Gastrocnemius medialis (tissue), 4 donors: Measurements from ENCODE around the gene KANSL1.

Experiments
- POLR2A ChIP-seq, 2 donors: fragments of 450-650 bp; IDR thresholded peaks; one replicate each; pipeline ENCODE4 v1.6.1; 2017; ENCODE audit warnings: antibody characterized with exemption in 2 of 2, mild to moderate bottlenecking in 2 of 2, moderate library complexity in 2 of 2
- TF ChIP-seq, protein P1 (sequence below), 5 experiments: fragments of 450-650 bp in 3 of 5; fragments of 200-600 bp in 2 of 5; sonication (generic) in 2 of 5; IDR thresholded peaks in 4 of 5; conservative IDR thresholded peaks in 1 of 5; 1 replicate in 4 of 5; 2 replicates in 1 of 5; pipeline ENCODE4 v1.5.1; 2016 to 2019; ENCODE audit warnings: antibody characterized with exemption in 5 of 5, mild to moderate bottlenecking in 3 of 5, moderate library complexity in 3 of 5

DNA sequence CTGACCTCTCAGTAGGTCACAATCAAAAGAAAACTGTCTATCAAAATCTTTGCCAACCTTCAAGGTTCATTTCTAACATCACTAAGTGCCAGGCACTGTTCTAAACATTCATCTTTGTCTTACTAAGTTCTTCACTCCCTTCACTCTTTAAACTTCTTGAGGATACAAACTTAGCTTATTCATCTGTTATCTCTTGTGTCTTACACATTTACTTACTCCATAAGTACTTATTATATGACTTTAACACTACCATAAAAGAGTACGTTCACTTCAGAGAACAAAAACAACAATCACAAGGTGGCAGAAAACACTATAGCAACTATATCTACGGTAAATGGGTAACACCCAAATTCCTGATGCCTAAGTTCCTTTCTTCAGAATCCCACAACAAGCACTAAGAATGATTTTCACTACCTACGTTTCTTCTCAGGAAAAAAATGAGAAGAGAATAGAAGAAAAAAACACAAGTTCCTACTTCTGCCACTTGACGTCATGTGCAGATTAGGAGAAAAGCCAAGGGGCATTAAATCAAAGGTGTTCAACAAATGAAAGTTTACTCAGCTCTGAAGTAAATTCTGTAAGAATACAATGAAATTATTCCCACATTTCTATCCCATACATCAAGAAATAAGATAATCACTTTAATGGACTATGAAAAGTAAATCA, 29.2 kb downstream of the KANSL1 start:
- TF ChIP-seq, protein P1, sequence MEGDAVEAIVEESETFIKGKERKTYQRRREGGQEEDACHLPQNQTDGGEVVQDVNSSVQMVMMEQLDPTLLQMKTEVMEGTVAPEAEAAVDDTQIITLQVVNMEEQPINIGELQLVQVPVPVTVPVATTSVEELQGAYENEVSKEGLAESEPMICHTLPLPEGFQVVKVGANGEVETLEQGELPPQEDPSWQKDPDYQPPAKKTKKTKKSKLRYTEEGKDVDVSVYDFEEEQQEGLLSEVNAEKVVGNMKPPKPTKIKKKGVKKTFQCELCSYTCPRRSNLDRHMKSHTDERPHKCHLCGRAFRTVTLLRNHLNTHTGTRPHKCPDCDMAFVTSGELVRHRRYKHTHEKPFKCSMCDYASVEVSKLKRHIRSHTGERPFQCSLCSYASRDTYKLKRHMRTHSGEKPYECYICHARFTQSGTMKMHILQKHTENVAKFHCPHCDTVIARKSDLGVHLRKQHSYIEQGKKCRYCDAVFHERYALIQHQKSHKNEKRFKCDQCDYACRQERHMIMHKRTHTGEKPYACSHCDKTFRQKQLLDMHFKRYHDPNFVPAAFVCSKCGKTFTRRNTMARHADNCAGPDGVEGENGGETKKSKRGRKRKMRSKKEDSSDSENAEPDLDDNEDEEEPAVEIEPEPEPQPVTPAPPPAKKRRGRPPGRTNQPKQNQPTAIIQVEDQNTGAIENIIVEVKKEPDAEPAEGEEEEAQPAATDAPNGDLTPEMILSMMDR (IDR thresholded peaks at IDR 0.05 in 4 of 5, conservative IDR thresholded peaks at IDR 0.05 in 1 of 5) = no peak
- no peak for TF ChIP-seq POLR2A (IDR thresholded peaks at IDR 0.05)
